ENCODE measurements around the gene GNL1. TPM values are rescaled to one million over a fixed set of nuclear protein-coding genes. Genes with fewer than 3 reads are reported as not detected.
A peak's percentile ranks its signal among the peaks of the same experiment; 100 is the strongest.
"Not testable (repeated sequence)": the region's sequence is repeated elsewhere in the genome, so short reads cannot be mapped to it uniquely, and the experiment has no call there.

Gene GNL1
- total RNA-seq, 6 experiments from 2014 or later = 56.9 to 65.6 (median 61.9) TPM

DNA sequence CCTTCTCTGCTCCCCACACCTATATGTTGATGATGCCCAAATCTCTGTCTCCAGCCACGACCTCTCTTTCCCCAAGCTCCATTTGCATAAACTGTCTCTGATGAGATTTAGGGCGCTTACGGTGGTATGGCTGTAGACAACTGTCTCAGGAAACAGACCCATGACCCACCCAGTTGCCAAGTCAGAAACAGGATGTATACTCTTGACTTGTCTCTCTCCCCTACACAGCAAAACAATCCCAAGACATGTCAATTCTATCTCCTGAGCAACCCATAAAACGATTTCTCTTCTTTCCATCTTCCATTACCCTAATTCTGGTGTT is 13.9 kb downstream of the GNL1 start:
- no peak overlapping the region for H3K4me3 Mint-ChIP-seq

GRCh38 chr6:30541515-30542403 is 14.5 kb downstream of the GNL1 start:
- no peaks in the 10 kb centered on the region for H3K36me3 Mint-ChIP-seq (ENCODE audit: low read depth)
- peak; percentile 75 for DNase-seq
- H3K9me3 Mint-ChIP-seq = no peaks in the 10 kb centered on the region
- peaks cover 1% of the 10 kb centered on the region; the same call in 1 of the 2 replicates for H3K27me3 Mint-ChIP-seq (ENCODE audit: insufficient read depth)
- TF ChIP-seq, protein P1, sequence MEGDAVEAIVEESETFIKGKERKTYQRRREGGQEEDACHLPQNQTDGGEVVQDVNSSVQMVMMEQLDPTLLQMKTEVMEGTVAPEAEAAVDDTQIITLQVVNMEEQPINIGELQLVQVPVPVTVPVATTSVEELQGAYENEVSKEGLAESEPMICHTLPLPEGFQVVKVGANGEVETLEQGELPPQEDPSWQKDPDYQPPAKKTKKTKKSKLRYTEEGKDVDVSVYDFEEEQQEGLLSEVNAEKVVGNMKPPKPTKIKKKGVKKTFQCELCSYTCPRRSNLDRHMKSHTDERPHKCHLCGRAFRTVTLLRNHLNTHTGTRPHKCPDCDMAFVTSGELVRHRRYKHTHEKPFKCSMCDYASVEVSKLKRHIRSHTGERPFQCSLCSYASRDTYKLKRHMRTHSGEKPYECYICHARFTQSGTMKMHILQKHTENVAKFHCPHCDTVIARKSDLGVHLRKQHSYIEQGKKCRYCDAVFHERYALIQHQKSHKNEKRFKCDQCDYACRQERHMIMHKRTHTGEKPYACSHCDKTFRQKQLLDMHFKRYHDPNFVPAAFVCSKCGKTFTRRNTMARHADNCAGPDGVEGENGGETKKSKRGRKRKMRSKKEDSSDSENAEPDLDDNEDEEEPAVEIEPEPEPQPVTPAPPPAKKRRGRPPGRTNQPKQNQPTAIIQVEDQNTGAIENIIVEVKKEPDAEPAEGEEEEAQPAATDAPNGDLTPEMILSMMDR (IDR thresholded peaks at IDR 0.05) = peak; percentile 99
- peaks cover 28% of the 10 kb centered on the region for H3K4me1 Mint-ChIP-seq (ENCODE audit: low read depth)
- H3K4me3 Mint-ChIP-seq = peak overlapping the region; percentile 63
- no peak overlapping the region for H3K27ac Mint-ChIP-seq

More for the DNA sequence above, 13.9 kb downstream of the GNL1 start:
- Mint-ChIP-seq H3K4me1 (ENCODE audit: low read depth) (peaks cover 28% of the 10 kb centered on the region), H3K9me3 (no peaks in the 10 kb centered on the region), H3K27me3 (ENCODE audit: insufficient read depth) (peaks cover 1% of the 10 kb centered on the region; the same call in 1 of the 2 replicates), H3K27ac (no peak overlapping the region), H3K36me3 (ENCODE audit: low read depth) (no peaks in the 10 kb centered on the region)
- DNase-seq = no peak
- TF ChIP-seq, protein P1 (IDR thresholded peaks at IDR 0.05) = no peak

- no peaks in the 10 kb centered on the region for H3K36me3 Mint-ChIP-seq (ENCODE audit: low read depth)
- H3K9me3 Mint-ChIP-seq = no peaks in the 10 kb centered on the region
- peaks cover 15% of the 10 kb centered on the region for H3K4me1 Mint-ChIP-seq (ENCODE audit: low read depth)
- TF ChIP-seq, protein P1 (IDR thresholded peaks at IDR 0.05) = no peak
- H3K27me3 Mint-ChIP-seq (ENCODE audit: insufficient read depth) = peaks cover 1% of the 10 kb centered on the region; the same call in 1 of the 2 replicates
- H3K4me3 Mint-ChIP-seq = no peak overlapping the region
- no peak for DNase-seq
- no peak overlapping the region for H3K27ac Mint-ChIP-seq
Measured at GRCh38 chr6:30537931-30538330, 18.4 kb downstream of the GNL1 start.

DNA sequence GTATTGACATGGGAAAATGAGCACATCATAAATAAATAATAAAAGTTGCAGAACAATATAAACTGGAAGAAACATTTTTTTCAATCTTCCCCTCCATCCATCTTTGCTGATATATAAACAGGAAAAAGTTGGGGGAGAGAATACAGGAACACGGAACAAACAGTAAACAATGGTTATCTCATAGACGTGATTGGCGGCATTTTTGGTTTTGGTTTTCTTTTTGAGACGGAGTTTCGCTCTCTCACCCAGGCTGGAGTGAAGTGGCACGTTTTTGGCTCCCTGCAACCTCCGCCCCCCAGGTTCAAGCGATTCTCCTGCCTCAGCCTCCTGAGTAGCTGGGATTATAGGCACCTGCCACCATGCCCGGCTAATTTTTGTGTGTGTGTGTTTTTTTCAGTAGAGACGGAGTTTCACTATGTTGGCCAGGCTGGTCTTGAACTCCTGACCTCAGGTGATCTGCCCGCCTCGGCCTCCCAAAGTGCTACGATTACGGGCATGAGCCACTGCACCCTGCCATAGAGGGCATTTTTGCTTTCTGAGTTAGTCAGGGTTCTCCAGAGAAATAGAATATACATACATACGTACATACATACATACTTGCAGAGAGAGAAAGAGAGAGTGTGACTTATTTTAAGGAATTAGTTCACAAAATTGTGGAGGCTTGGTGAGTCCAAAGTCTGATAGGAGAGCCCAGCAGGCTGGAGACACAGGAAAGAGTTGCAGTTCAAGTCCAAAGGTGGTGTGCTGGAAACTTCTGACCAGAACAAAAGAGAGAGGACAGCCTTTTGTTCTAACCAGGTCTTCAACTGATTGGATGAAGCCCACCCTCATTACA is 22.6 kb downstream of the GNL1 start:
- no peak overlapping the region for H3K4me3 Mint-ChIP-seq
- peaks cover 2% of the 10 kb centered on the region; the same call in 1 of the 2 replicates for H3K27me3 Mint-ChIP-seq (ENCODE audit: insufficient read depth)
- H3K27ac Mint-ChIP-seq = no peak overlapping the region
- TF ChIP-seq, protein P1 (IDR thresholded peaks at IDR 0.05) = no peak
- H3K36me3 Mint-ChIP-seq (ENCODE audit: low read depth) = no peaks in the 10 kb centered on the region
- no peak for DNase-seq
- H3K9me3 Mint-ChIP-seq = no peaks in the 10 kb centered on the region
- H3K4me1 Mint-ChIP-seq (ENCODE audit: low read depth) = peaks cover 25% of the 10 kb centered on the region

- peaks cover 2% of the 10 kb centered on the region; the same call in 1 of the 2 replicates for H3K27me3 Mint-ChIP-seq (ENCODE audit: insufficient read depth)
- H3K4me3 Mint-ChIP-seq = no peak overlapping the region; the same call in 1 of the 2 replicates
- TF ChIP-seq, protein P1 (IDR thresholded peaks at IDR 0.05) = no peak
- no peak overlapping the region for H3K27ac Mint-ChIP-seq
- H3K36me3 Mint-ChIP-seq (ENCODE audit: low read depth) = peaks cover 4% of the 10 kb centered on the region; the same call in 1 of the 2 replicates
- H3K4me1 Mint-ChIP-seq (ENCODE audit: low read depth) = peaks cover 39% of the 10 kb centered on the region
- no peak for DNase-seq
- H3K9me3 Mint-ChIP-seq = no peaks in the 10 kb centered on the region
Measured at GRCh38 chr6:30530014-30530413, 26.3 kb downstream of the GNL1 start.

DNA sequence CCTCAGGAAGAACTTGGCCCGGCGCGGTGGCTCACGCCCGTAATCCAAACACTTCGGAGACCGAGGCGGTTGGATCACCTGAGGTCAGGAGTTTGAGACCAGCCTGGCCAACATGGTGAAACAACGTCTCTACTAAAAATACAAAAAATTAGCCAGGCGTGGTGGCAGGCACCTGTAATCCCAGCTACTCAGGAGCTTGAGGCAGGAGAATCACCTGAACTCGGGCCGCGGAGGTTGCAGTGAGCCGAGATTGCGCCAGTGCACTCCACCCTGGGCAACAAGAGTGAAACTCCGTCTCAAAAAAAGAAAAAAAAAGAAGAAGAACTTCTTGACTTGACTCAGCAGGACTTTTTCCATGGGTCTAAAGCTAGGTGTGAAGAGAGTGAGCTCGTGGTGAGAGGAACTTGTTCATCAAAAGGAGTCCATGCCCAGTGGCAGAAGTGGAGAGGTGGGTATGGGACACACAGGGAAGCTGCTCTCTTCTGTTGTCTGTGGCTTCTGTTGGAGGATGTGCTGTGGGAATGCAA is 26.9 kb downstream of the GNL1 start:
- DNase-seq; H3K9me3 Mint-ChIP-seq; H3K27ac Mint-ChIP-seq; H3K27me3 Mint-ChIP-seq (ENCODE audit: insufficient read depth); H3K4me3 Mint-ChIP-seq: not testable (repeated sequence)
- H3K4me1 Mint-ChIP-seq (ENCODE audit: low read depth) = peaks cover 39% of the 10 kb centered on the region
- peaks cover 10% of the 10 kb centered on the region; the same call in 1 of the 2 replicates for H3K36me3 Mint-ChIP-seq (ENCODE audit: low read depth)

- H3K4me3 Mint-ChIP-seq; H3K9me3 Mint-ChIP-seq; H3K27ac Mint-ChIP-seq; DNase-seq; H3K27me3 Mint-ChIP-seq (ENCODE audit: insufficient read depth): not testable (repeated sequence)
- peaks cover 47% of the 10 kb centered on the region for H3K4me1 Mint-ChIP-seq (ENCODE audit: low read depth)
- peaks cover 15% of the 10 kb centered on the region; the same call in 1 of the 2 replicates for H3K36me3 Mint-ChIP-seq (ENCODE audit: low read depth)
Measured at GRCh38 chr6:30526444-30526843, 29.8 kb downstream of the GNL1 start.

GRCh38 chr6:30521952-30522351 is 34.3 kb downstream of the GNL1 start:
- DNase-seq = peak; percentile 25
- not testable (repeated sequence) for H3K27me3 Mint-ChIP-seq (ENCODE audit: insufficient read depth); H3K9me3 Mint-ChIP-seq
- Mint-ChIP-seq H3K27ac (peak overlapping the region; percentile 41), H3K4me3 (peak overlapping the region; percentile 4), H3K36me3 (ENCODE audit: low read depth) (peaks cover 23% of the 10 kb centered on the region), H3K4me1 (ENCODE audit: low read depth) (peaks cover 33% of the 10 kb centered on the region)
